HG03521 (cell line): ENCODE results near the gene PCBD1.
"Not testable (repeated sequence)": the region's sequence is repeated elsewhere in the genome, so short reads cannot be mapped to it uniquely, and the experiment has no call there.

Experiments
- ATAC-seq: cut with Tn5 transposase; IDR thresholded peaks from one replicate; pipeline ENCODE4 v1.9.1; 2021; ENCODE audit warnings: mild to moderate bottlenecking, moderate library complexity; ENCODE audit not compliant: unreplicated experiment

PCBD1 gene

DNA sequence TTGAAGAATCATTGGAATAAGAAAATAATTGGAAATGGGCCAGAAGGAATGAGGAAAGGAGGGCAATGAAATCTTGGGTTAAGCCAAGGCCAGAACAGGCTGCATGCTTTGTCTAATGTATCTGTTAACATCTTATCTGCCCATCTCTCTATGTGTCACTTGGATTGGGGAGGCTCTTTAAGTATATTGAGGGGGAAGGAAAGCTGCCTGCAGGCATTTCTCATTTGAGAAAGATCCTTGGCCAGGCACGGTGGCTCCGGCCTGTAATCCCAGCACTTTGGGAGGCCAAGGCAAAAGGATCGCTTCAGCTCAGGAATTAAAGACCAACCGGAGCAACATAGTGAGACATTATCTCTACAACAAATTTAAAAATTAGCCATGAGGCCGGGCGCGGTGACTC, 14.3 kb downstream of the PCBD1 start:
- ATAC-seq: no peak

GRCh38 chr10:70872291-70872690, 16.1 kb downstream of the PCBD1 start:
- no peak for ATAC-seq

DNA sequence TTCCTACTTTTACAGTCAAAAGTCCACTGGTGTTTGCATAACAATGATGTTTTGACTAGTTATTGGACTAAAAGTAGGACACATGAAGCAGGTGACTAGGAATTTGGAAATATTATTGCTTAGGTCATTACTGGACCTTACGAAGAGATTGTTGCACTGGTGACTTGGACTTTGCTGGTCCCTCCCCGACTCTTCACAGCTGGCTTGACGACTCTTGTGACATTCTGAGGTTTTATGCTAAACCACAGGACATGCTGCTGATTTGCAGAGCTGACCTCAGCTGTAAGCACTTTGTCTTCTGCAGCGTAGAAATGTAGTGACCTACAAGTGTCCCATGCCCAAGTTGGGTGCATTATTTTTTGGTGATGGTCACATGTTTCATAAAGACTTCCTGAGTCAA, 21.9 kb downstream of the PCBD1 start:
- ATAC-seq: no peak

GRCh38 chr10:70864935-70865334, 23.4 kb downstream of the PCBD1 start:
- no peak for ATAC-seq

- no peak for ATAC-seq
Measured at GRCh38 chr10:70863470-70864160, 24.8 kb downstream of the PCBD1 start.

DNA sequence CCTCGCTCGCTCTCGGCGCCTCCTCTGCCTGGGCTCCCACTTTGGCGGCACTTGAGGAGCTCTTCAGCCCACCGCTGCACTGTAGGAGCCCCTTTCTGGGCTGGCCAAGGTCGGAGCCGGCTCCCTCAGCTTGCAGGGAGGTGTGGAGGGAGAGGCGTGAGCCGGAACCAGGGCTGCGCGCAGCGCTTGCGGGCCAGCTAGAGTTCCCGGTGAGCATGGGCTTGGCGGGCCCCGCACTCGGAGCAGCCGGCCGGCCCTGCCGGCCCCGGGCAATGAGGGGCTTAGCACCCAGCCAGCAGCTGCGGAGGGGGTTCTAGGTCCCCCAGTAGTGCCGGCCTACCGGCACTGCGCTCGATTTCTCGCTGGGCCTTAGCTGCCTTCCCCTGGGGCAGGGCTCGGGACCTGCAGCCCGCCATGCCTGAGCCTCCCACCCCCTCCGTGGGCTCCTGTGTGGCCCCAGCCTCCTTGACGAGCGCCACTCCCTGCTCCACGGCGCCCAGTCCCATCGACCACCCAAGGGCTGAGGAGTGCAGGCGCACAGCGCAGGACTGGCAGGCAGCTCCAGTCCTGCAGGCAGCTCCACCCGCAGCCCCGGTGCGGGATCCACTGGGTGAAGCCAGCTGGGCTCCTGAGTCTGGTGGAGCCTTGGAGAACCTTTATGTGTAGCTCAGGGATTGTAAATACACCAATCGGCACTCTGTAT, 26.7 kb downstream of the PCBD1 start:
- ATAC-seq: not testable (repeated sequence)

DNA sequence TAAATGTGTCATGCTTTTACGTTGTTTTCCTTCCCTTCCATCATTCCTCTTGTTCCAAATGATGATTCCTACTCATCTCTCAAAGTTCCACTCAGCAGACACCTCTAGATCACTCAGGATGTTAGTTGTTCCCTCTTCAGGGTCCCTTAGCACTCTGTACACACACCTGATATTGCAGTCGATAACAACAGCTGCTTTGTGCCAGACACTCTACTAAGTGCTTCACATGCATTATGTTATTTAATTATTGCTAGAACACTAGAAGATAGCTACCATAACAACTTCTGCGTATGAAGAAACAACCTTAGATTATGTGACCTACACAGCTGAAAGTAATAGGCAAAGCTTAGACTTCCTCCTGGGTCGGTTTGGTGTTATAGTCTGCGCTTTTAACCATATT, 29.6 kb downstream of the PCBD1 start:
- ATAC-seq: no peak

DNA sequence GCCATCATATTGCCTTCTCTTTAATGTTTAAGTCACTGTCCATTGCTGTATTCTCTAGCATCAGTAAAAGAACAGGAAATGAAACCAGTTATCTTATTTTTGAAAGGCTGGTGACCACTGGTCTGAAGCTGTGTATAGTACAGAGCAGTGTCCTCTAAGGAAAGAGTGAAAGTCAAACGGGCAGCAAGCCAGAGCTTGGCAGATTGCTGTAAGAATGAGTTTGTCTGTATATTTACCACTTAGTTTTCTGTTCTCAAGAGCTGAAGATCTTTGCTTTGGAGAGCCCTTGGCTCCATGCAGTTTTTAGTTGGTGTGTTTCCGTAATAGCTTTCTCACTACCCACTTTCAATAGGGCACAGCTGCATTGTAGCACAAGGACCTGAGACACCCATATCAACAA, 31.9 kb downstream of the PCBD1 start:
- ATAC-seq: no peak

- ATAC-seq: no peak
Measured at GRCh38 chr10:70853457-70853856, 34.9 kb downstream of the PCBD1 start.

DNA sequence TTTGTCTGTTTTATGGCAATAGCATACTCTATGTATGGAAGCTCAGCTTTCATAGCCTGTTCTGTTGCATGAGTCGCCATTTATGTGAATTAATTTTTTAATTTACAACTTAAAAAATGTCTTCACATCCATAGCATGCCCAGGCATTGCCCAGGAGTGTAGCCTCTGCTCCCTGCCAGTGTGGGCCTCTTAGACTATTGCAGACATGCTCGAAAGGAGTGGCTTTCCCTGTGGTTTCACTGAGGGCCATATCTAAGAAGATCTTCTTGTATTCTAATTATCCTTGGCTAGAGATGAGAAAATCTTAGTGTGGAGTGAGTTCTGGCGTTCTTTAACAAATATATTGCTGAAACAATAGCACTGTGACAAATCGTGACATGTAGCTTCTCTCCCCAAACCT, 35.3 kb downstream of the PCBD1 start:
- ATAC-seq: no peak

GRCh38 chr10:70851597-70852475, 36.5 kb downstream of the PCBD1 start:
- ATAC-seq: no peak

- no peak for ATAC-seq
Measured at GRCh38 chr10:70850097-70850496, 38.3 kb downstream of the PCBD1 start.

GRCh38 chr10:70849582-70850016, 38.8 kb downstream of the PCBD1 start:
- ATAC-seq: no peak

DNA sequence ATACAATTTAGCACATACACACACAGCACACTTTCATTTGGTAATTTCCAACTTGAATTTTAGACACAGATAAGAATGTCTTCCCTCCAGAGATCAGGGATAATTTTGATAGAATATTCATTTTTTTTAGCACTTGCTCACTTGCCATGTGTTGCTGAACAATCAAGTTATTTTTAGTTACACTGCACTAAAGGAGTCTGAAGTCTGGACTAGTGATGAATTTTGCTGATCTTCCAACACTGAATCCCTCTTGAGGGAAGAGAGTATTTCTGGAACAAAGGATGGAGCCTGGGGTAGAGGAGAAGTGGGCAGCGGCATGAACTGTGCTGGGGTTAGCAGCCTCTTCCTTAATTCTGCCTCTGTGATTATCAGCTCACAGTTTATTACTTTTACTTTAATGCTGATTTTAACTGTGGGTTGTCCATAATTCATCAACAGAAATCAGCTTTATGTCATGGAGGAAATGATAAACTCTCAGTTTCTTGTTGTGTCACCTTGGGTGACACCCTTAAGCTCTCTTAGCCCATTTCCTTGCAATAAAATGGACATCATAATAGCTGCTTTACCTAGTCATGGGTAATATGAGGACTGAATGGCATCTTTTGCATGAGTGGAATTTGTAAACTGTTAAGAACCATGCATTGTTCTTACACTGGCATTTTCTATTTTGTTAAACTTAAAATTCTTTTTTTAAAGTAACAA, 40.6 kb downstream of the PCBD1 start:
- ATAC-seq: no peak

GRCh38 chr10:70846795-70847194, 41.6 kb downstream of the PCBD1 start:
- ATAC-seq: no peak

- no peak for ATAC-seq
Measured at GRCh38 chr10:70845816-70846215, 42.5 kb downstream of the PCBD1 start.

GRCh38 chr10:70845256-70845655, 43.1 kb downstream of the PCBD1 start:
- no peak for ATAC-seq

GRCh38 chr10:70843776-70844489, 44.4 kb downstream of the PCBD1 start:
- no peak for ATAC-seq

GRCh38 chr10:70843333-70843732, 45.0 kb downstream of the PCBD1 start:
- no peak for ATAC-seq

GRCh38 chr10:70840836-70841235, 47.5 kb downstream of the PCBD1 start:
- no peak for ATAC-seq
